ENCODE results near the gene ENDOV. TPM values are rescaled to one million over a fixed set of nuclear protein-coding genes. Genes with fewer than 3 reads are reported as not detected.

Gene ENDOV
- polyA plus RNA-seq, 1 donor (not counting 4 experiments of a cell fraction or from before 2014, with no cell fraction given), result 10.9 TPM

DNA sequence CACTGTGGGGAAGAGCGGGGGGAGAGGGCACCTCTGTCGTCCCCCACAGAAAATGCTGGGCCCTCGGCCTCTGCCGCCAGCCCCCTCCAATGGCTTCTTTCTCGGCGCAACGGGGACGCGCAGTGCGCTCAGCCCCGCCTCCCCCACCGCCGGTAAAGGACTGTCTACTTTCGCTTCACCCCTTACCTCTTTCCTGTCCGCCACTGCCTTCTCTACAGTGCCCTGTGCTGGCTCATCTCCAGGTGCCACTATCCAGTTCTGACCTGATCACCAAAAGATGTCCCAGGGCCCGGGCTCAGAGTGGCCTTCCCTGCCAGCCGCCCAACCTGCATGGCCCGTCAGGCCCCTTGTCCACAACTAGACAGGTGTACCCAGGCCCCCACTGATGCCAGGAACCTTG lies 7.3 kb downstream of the ENDOV start:
- H3K4me2 ChIP-seq (ENCODE audit: control insufficient read depth, extremely low read depth, insufficient read depth, low read depth, low read length), result no peak overlapping the region
- H3K4me3 ChIP-seq (ENCODE audit: control insufficient read depth in 2 of 3, extremely low read depth in 1 of 3, insufficient read depth in 2 of 3, low read depth in 1 of 3, low read length in 3 of 3), result no peak overlapping the region
- no peaks in the 10 kb centered on the region for H3K9me3 ChIP-seq (ENCODE audit: control insufficient read depth, low read depth, low read length)
- no peak overlapping the region for H3K27ac ChIP-seq (ENCODE audit: control insufficient read depth, insufficient read depth, low read length)
- TF ChIP-seq EZH2 (IDR thresholded peaks at IDR 0.05; ENCODE audit: low read length), result no peak
- dilution Hi-C loops (cut with MboI; ENCODE audit: extremely low pct_ligation_motif_present, low sequenced_read_pairs), result no loop called here
- H3K4me1 ChIP-seq (ENCODE audit: control insufficient read depth, extremely low read depth, insufficient read depth, low read length), result no peaks in the 10 kb centered on the region
- H3K36me3 ChIP-seq (ENCODE audit: control insufficient read depth in 2 of 2, extremely low read depth in 1 of 2, insufficient read depth in 2 of 2, low read length in 2 of 2), result peaks cover 9% of the 10 kb centered on the region in 2 experiments
- H3K9ac ChIP-seq (ENCODE audit: control insufficient read depth, extremely low read depth, insufficient read depth, low read length), result no peak overlapping the region
- no peak for FAIRE-seq
- H3K9me1 ChIP-seq (ENCODE audit: control insufficient read depth, extremely low read depth, insufficient read depth, low read length), result no peaks in the 10 kb centered on the region
- no peak for DNase-seq (ENCODE audit: low read depth, low spot score)
- peaks cover 8% of the 10 kb centered on the region for H3K79me2 ChIP-seq (ENCODE audit: control insufficient read depth, insufficient read depth, low read length)
- peaks cover 3% of the 10 kb centered on the region for H4K20me1 ChIP-seq (ENCODE audit: control insufficient read depth, extremely low read depth, insufficient read depth, low read length)
- no peaks in the 10 kb centered on the region for H3K27me3 ChIP-seq (ENCODE audit: control insufficient read depth, extremely low read depth, insufficient read depth, low read length)
- H2AFZ ChIP-seq (ENCODE audit: control insufficient read depth, low read length), result no peak overlapping the region

DNA sequence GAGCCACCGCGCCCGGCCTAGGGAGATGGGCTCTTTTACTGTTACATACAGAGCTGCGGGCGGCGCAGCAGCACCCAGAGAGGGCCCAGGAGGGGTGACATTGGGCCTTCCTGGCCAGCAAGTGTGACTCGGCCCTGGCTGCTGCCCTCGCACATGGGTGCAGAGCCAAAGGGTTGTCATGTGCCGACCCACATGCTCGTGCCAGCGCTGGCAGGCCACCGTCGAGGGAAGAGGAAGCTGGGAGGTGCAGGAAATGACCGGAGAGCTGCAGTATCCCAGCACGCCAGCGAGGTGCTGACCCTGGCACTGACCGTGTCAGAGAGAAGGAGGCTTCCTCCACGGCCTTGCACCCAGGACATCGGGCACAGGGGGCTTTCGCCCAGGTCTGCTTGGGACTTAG lies 8.0 kb downstream of the ENDOV start:
- DNase-seq (ENCODE audit: low read depth, low spot score) (no peak), FAIRE-seq (no peak)
- no peaks in the 10 kb centered on the region for H3K9me1 ChIP-seq (ENCODE audit: control insufficient read depth, extremely low read depth, insufficient read depth, low read length)
- H3K4me1 ChIP-seq (ENCODE audit: control insufficient read depth, extremely low read depth, insufficient read depth, low read length), result no peaks in the 10 kb centered on the region
- peaks cover 2 to 4% of the 10 kb centered on the region in 2 experiments for H3K36me3 ChIP-seq (ENCODE audit: control insufficient read depth in 2 of 2, extremely low read depth in 1 of 2, insufficient read depth in 2 of 2, low read length in 2 of 2)
- H2AFZ ChIP-seq (ENCODE audit: control insufficient read depth, low read length), result no peak overlapping the region
- no peak for TF ChIP-seq EZH2 (IDR thresholded peaks at IDR 0.05; ENCODE audit: low read length)
- TF ChIP-seq, protein P1, sequence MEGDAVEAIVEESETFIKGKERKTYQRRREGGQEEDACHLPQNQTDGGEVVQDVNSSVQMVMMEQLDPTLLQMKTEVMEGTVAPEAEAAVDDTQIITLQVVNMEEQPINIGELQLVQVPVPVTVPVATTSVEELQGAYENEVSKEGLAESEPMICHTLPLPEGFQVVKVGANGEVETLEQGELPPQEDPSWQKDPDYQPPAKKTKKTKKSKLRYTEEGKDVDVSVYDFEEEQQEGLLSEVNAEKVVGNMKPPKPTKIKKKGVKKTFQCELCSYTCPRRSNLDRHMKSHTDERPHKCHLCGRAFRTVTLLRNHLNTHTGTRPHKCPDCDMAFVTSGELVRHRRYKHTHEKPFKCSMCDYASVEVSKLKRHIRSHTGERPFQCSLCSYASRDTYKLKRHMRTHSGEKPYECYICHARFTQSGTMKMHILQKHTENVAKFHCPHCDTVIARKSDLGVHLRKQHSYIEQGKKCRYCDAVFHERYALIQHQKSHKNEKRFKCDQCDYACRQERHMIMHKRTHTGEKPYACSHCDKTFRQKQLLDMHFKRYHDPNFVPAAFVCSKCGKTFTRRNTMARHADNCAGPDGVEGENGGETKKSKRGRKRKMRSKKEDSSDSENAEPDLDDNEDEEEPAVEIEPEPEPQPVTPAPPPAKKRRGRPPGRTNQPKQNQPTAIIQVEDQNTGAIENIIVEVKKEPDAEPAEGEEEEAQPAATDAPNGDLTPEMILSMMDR (optimal IDR thresholded peaks at IDR 0.05 in 1 of 3, IDR thresholded peaks at IDR 0.05 in 1 of 3, conservative IDR thresholded peaks at IDR 0.05 in 1 of 3; ENCODE audit: extremely low read depth in 1 of 3, insufficient read depth in 2 of 3, low read length in 3 of 3), result no peak
- no peaks in the 10 kb centered on the region for H3K27me3 ChIP-seq (ENCODE audit: control insufficient read depth, extremely low read depth, insufficient read depth, low read length)
- H3K4me2 ChIP-seq (ENCODE audit: control insufficient read depth, extremely low read depth, insufficient read depth, low read depth, low read length), result no peak overlapping the region
- H3K27ac ChIP-seq (ENCODE audit: control insufficient read depth, insufficient read depth, low read length), result no peak overlapping the region
- H4K20me1 ChIP-seq (ENCODE audit: control insufficient read depth, extremely low read depth, insufficient read depth, low read length), result peaks cover 3% of the 10 kb centered on the region
- H3K4me3 ChIP-seq (ENCODE audit: control insufficient read depth in 2 of 3, extremely low read depth in 1 of 3, insufficient read depth in 2 of 3, low read depth in 1 of 3, low read length in 3 of 3), result no peak overlapping the region
- H3K79me2 ChIP-seq (ENCODE audit: control insufficient read depth, insufficient read depth, low read length), result peaks cover 3% of the 10 kb centered on the region
- dilution Hi-C loops (cut with MboI; ENCODE audit: extremely low pct_ligation_motif_present, low sequenced_read_pairs), result no loop called here
- no peak overlapping the region for H3K9ac ChIP-seq (ENCODE audit: control insufficient read depth, extremely low read depth, insufficient read depth, low read length)
- no peaks in the 10 kb centered on the region for H3K9me3 ChIP-seq (ENCODE audit: control insufficient read depth, low read depth, low read length)

DNA sequence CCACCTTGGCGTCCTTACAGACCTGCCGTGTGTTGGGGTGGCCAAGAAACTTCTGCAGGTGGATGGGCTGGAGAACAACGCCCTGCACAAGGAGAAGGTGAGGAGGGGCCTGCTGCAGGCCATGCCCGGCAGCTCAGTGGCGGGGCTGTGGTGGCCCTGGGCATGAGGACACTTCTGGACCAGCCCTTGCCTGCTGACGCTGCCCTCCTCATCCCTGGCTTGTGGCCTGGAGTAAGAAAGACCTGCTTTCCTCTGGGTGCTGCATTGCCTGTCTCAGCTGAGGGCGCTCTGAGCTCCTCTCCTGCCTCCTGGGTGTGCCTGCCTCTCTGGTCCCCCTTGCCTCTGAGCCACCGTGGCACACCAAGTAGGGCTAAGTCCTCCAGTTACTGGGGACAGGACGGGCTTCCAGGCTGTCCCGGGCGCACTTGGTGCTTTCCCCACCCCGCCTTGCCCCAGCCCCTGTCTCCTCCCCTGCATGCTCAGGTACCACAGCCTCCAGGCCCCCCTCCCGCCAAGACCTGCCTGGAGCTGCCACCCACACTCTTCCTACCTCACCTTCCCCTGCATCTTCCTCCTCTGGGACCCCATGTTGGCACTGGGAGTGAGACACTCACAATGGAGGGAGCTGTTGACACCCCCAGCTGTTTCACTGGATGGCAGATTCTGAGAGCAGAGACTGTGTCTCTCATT lies 8.7 kb downstream of the ENDOV start:
- TF ChIP-seq, protein P1 (optimal IDR thresholded peaks at IDR 0.05 in 1 of 3, IDR thresholded peaks at IDR 0.05 in 1 of 3, conservative IDR thresholded peaks at IDR 0.05 in 1 of 3; ENCODE audit: extremely low read depth in 1 of 3, insufficient read depth in 2 of 3, low read length in 3 of 3), result no peak
- H2AFZ ChIP-seq (ENCODE audit: control insufficient read depth, low read length), result no peak overlapping the region
- H3K9me3 ChIP-seq (ENCODE audit: control insufficient read depth, low read depth, low read length), result no peaks in the 10 kb centered on the region
- peaks cover 3% of the 10 kb centered on the region for H4K20me1 ChIP-seq (ENCODE audit: control insufficient read depth, extremely low read depth, insufficient read depth, low read length)
- no peak overlapping the region for H3K9ac ChIP-seq (ENCODE audit: control insufficient read depth, extremely low read depth, insufficient read depth, low read length)
- no peak overlapping the region for H3K4me2 ChIP-seq (ENCODE audit: control insufficient read depth, extremely low read depth, insufficient read depth, low read depth, low read length)
- no peaks in the 10 kb centered on the region for H3K9me1 ChIP-seq (ENCODE audit: control insufficient read depth, extremely low read depth, insufficient read depth, low read length)
- dilution Hi-C loops (cut with MboI; ENCODE audit: extremely low pct_ligation_motif_present, low sequenced_read_pairs), result no loop called here
- no peak for DNase-seq (ENCODE audit: low read depth, low spot score)
- no peaks in the 10 kb centered on the region for H3K4me1 ChIP-seq (ENCODE audit: control insufficient read depth, extremely low read depth, insufficient read depth, low read length)
- no peak overlapping the region for H3K4me3 ChIP-seq (ENCODE audit: control insufficient read depth in 2 of 3, extremely low read depth in 1 of 3, insufficient read depth in 2 of 3, low read depth in 1 of 3, low read length in 3 of 3)
- no peak for FAIRE-seq
- no peaks in the 10 kb centered on the region for H3K79me2 ChIP-seq (ENCODE audit: control insufficient read depth, insufficient read depth, low read length)
- H3K27me3 ChIP-seq (ENCODE audit: control insufficient read depth, extremely low read depth, insufficient read depth, low read length), result no peaks in the 10 kb centered on the region
- no peak overlapping the region for H3K27ac ChIP-seq (ENCODE audit: control insufficient read depth, insufficient read depth, low read length)
- H3K36me3 ChIP-seq (ENCODE audit: control insufficient read depth in 2 of 2, extremely low read depth in 1 of 2, insufficient read depth in 2 of 2, low read length in 2 of 2), result peaks cover 0 to 3% of the 10 kb centered on the region in 2 experiments
